ENCODE measurements around the gene NBAS.

Gene NBAS

GRCh38 chr2:15189216-15189615, 371.9 kb downstream of the NBAS start:
- POLR2A ChIA-PET: no interaction called here
- H3K9me3 ChIP-seq (ENCODE audit: control insufficient read depth, insufficient read depth, low read depth, low read length): no peaks in the 10 kb centered on the region
- CTCF ChIA-PET: no interaction called here

GRCh38 chr2:15187702-15188101, 373.4 kb downstream of the NBAS start:
- Histone ChIP-seq H3K9me3 (ENCODE audit: control insufficient read depth, insufficient read depth, low read depth, low read length) (no peaks in the 10 kb centered on the region), H3K27ac (ENCODE audit: extremely low read depth, low read depth, low read length) (no peak overlapping the region), H3K36me3 (ENCODE audit: control insufficient read depth in 2 of 2, insufficient read depth in 1 of 2, low read length in 2 of 2) (no peaks in the 10 kb centered on the region), H3K4me3 (ENCODE audit: low read depth, low read length) (no peak overlapping the region), H3K4me1 (ENCODE audit: control insufficient read depth, insufficient read depth, low read length) (no peaks in the 10 kb centered on the region)
- TF ChIP-seq WT1 (tag by site-specific recombination; IDR thresholded peaks at IDR 0.05) (no peak), PRDM1 (tag by site-specific recombination; IDR thresholded peaks at IDR 0.05) (no peak), ZBTB6 (tag by site-specific recombination; IDR thresholded peaks at IDR 0.05) (no peak), ZNF426 (tag by site-specific recombination; IDR thresholded peaks at IDR 0.05) (no peak), OVOL3 (tag by site-specific recombination; IDR thresholded peaks at IDR 0.05) (no peak), ZNF610 (tag by site-specific recombination; IDR thresholded peaks at IDR 0.05; ENCODE audit: borderline replicate concordance) (no peak), ZNF132 (tag by site-specific recombination; IDR thresholded peaks at IDR 0.05; ENCODE audit: borderline replicate concordance) (no peak), GLIS2 (tag by site-specific recombination; IDR thresholded peaks at IDR 0.05) (no peak), ZNF146 (tag by site-specific recombination; IDR thresholded peaks at IDR 0.05) (no peak), ZNF776 (tag by site-specific recombination; IDR thresholded peaks at IDR 0.05; ENCODE audit: borderline replicate concordance) (no peak), ZNF792 (tag by site-specific recombination; IDR thresholded peaks at IDR 0.05) (no peak), ZNF366 (tag by site-specific recombination; conservative IDR thresholded peaks at IDR 0.05) (no peak), ZBTB44 (tag by site-specific recombination; IDR thresholded peaks at IDR 0.05) (no peak), REPIN1 (tag by site-specific recombination; IDR thresholded peaks at IDR 0.05; ENCODE audit: low read depth) (no peak)
- ChIA-PET POLR2A (no interaction called here), CTCF (no interaction called here)

More at GRCh38 chr2:15189216-15189615, 371.9 kb downstream of the NBAS start:
- H3K4me1 ChIP-seq (ENCODE audit: control insufficient read depth, insufficient read depth, low read length): no peaks in the 10 kb centered on the region
- H3K4me3 ChIP-seq (ENCODE audit: low read depth, low read length): no peak overlapping the region
- no peak overlapping the region for H3K27ac ChIP-seq (ENCODE audit: extremely low read depth, low read depth, low read length)
- TF ChIP-seq ZNF670 (tag by site-specific recombination; IDR thresholded peaks at IDR 0.05; ENCODE audit: low read depth): no peak
- TF ChIP-seq ZNF521 (tag by site-specific recombination; IDR thresholded peaks at IDR 0.05): no peak
- no peak for TF ChIP-seq ZNF2 (tag by site-specific recombination; IDR thresholded peaks at IDR 0.05)
- TF ChIP-seq BCL6B (tag by site-specific recombination; IDR thresholded peaks at IDR 0.05): no peak
- no peak for TF ChIP-seq ZNF335 (tag by site-specific recombination; conservative IDR thresholded peaks at IDR 0.05)
- TF ChIP-seq ZBTB26 (tag by site-specific recombination; optimal IDR thresholded peaks at IDR 0.05): no peak
- TF ChIP-seq ZNF626 (tag by site-specific recombination; IDR thresholded peaks at IDR 0.05): no peak
- no peak for TF ChIP-seq ZNF529 (tag by site-specific recombination; IDR thresholded peaks at IDR 0.05; ENCODE audit: insufficient replicate concordance)
- no peak for TF ChIP-seq ZNF302 (tag by site-specific recombination; IDR thresholded peaks at IDR 0.05; ENCODE audit: low read depth)
- H3K36me3 ChIP-seq (ENCODE audit: control insufficient read depth in 2 of 2, insufficient read depth in 1 of 2, low read length in 2 of 2): no peaks in the 10 kb centered on the region
